ENCODE results near the gene PAQR7. TPM values are rescaled to one million over a fixed set of nuclear protein-coding genes. Genes with fewer than 3 reads are reported as not detected.

Gene PAQR7
- total RNA-seq, 2 experiments from 2014 or later, result 1.1 to 1.5 TPM

DNA sequence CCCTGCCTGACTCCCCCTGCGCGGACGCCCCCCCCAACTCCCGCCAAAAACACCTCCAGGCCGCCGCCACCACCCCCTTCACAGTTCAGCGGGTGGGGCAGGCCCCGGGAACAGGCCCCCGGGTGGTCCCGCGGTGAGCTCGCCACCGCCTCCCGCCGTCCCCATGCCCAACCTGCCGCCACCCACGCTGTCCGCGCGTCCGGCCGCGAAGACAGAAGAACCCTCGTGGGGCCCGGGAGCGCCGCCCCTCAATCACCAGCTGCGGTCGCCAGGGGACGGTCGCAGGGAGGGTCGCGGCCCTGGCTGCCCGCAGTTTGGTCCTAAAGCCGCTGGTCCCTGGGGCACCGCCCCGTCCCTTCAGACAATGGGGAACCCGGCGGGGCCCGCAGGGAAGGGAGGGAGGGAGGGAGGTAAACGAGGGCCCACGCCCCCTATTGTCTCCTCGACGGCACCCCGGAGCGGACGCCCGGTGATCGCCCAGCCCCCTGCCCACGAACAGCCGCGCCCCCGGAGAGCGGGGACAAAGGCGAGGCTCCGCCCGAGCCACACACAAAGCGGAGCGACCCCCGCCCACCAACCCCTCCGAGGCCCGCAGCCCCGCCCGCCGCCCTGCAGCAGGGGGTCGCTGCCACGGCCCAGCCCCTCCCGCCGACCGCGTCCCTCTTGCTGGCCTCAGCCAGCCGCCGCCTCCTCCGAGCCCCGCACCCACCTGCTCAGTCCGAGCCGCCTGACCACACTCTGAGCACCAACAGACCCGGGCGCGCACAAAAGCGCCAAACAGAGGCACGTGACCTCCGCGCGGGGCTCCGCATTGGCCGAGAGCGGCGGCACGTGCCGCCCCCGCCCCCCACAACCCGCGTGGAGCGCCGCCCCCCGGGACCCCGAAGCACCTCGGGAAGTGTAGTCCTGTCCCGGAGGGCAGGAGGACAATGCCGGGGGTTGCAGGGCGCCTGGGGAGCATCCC, 30.5 kb upstream of the PAQR7 start, which contains the start of gene STMN1:
Gene STMN1 (minus strand): TSS at position 740 of the 964 bp plus-strand sequence. CDS start 1,743 bp downstream, outside the sequence.
- peaks cover 22% of the 10 kb centered on the region for H3K4me1 ChIP-seq (ENCODE audit: insufficient read depth, low read length)
- H3K4me1 Mint-ChIP-seq (ENCODE audit: low read depth), result peaks cover 23% of the 10 kb centered on the region
- TF ChIP-seq, protein P1, sequence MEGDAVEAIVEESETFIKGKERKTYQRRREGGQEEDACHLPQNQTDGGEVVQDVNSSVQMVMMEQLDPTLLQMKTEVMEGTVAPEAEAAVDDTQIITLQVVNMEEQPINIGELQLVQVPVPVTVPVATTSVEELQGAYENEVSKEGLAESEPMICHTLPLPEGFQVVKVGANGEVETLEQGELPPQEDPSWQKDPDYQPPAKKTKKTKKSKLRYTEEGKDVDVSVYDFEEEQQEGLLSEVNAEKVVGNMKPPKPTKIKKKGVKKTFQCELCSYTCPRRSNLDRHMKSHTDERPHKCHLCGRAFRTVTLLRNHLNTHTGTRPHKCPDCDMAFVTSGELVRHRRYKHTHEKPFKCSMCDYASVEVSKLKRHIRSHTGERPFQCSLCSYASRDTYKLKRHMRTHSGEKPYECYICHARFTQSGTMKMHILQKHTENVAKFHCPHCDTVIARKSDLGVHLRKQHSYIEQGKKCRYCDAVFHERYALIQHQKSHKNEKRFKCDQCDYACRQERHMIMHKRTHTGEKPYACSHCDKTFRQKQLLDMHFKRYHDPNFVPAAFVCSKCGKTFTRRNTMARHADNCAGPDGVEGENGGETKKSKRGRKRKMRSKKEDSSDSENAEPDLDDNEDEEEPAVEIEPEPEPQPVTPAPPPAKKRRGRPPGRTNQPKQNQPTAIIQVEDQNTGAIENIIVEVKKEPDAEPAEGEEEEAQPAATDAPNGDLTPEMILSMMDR (IDR thresholded peaks at IDR 0.05), result no peak
- peak; percentile 81 to 94 (median 88) for DNase-seq
- no peaks in the 10 kb centered on the region for H3K9me3 Mint-ChIP-seq
- peak; percentile 75 for ATAC-seq (ENCODE audit: poor library complexity)
- peaks cover 5% of the 10 kb centered on the region for H3K36me3 ChIP-seq (ENCODE audit: insufficient read depth, low read length)
- peak within 1 kb of the TSS; percentile 97 for H3K27ac Mint-ChIP-seq
- no peaks in the 10 kb centered on the region for H3K27me3 Mint-ChIP-seq
- no peaks in the 10 kb centered on the region for H3K27me3 ChIP-seq (ENCODE audit: control insufficient read depth in 1 of 2, insufficient read depth in 2 of 2, low read length in 2 of 2)
- POLR2A ChIA-PET, result interaction anchor here (0.7 to 7.1 kb wide), 16 partner anchors 8 to 674 kb away, joined by 3 to 63 read pairs (median 5); partner anchors contain the start of genes MTFR1L, PAFAH2 and SYF2
- no peaks in the 10 kb centered on the region for H3K9me3 ChIP-seq (ENCODE audit: control insufficient read depth in 1 of 2, insufficient read depth in 1 of 2, low read length in 2 of 2)
- H3K4me3 Mint-ChIP-seq, result peak within 1 kb of the TSS; percentile 98
- H3K27ac ChIP-seq (ENCODE audit: low read depth in 1 of 2, low read length in 2 of 2), result peak within 1 kb of the TSS; percentile 64 to 65
- CTCF ChIA-PET, result interaction anchor here (1.0 to 3.3 kb wide), 3 partner anchors 11 to 93 kb away, joined by 3 to 36 read pairs (median 6); partner anchors contain the start of gene PAFAH2
- H3K4me3 ChIP-seq (ENCODE audit: low read length), result peak within 1 kb of the TSS; percentile 72
- intact Hi-C loops (cut with DNase I, micrococcal nuclease), result loop anchor here (1.0 to 5.0 kb wide), 6 partner anchors 11 to 881 kb away; partner anchors contain the start of genes PAFAH2 (in 2 of the 2), AUNIP (in 1 of the 2), PDIK1L (in 1 of the 2) and PIGV (in 1 of the 2)
- H3K36me3 Mint-ChIP-seq (ENCODE audit: low read depth), result peaks cover 32% of the 10 kb centered on the region

DNA sequence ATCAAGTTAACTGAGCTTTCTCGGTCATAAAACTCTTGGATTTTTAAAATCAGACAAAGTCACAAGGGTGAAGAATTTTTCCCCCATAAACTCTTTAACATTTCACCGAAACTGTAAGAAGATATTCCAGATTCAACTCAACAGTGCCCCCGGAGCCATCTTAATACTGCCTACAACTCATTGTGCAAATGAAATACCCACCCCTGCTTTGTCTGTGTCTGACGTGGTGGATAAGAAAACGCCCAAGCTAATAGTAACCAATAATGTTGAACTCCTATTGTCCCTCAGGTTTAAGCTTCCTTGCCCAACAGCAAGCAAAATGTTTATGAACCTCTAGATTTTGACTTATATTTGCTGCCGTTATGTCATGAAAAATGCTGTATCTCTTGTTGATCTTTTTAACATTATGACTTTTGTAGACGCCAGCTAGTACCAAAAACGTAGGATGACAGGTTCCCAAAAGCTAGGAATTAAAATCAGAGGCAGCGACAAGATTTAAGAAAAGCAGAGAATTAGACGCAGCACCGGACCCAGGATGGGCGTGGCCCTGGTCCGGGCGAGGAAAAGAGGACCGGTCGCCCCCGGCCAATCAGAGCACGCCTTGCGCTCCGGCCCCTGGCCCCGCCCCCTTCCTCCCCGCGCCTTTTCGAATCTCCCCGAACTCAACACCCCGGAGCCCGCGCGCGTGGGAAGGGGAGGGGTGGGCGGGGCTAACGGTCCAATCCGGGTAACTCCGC, 29.6 kb upstream of the PAQR7 start:
- peaks cover 40% of the 10 kb centered on the region for H3K36me3 Mint-ChIP-seq (ENCODE audit: low read depth)
- H3K4me1 ChIP-seq (ENCODE audit: insufficient read depth, low read length), result peaks cover 22% of the 10 kb centered on the region
- ATAC-seq (ENCODE audit: poor library complexity) (peak; percentile 64), DNase-seq (peak; percentile 79 to 97 (median 89))
- peak overlapping the region; percentile 98 for H3K4me3 Mint-ChIP-seq
- H3K27me3 ChIP-seq (ENCODE audit: control insufficient read depth in 1 of 2, insufficient read depth in 2 of 2, low read length in 2 of 2), result no peaks in the 10 kb centered on the region
- no peaks in the 10 kb centered on the region for H3K27me3 Mint-ChIP-seq
- H3K4me3 ChIP-seq (ENCODE audit: low read length), result peak overlapping the region; percentile 72
- H3K27ac ChIP-seq (ENCODE audit: low read depth in 1 of 2, low read length in 2 of 2), result peak overlapping the region; percentile 27 to 65
- POLR2A ChIA-PET, result interaction anchor here (0.6 to 7.1 kb wide), 19 partner anchors 9 to 673 kb away, joined by 3 to 63 read pairs (median 4); partner anchors contain the start of genes MTFR1L, PAFAH2, PAQR7 and SYF2
- CTCF ChIA-PET, result interaction anchor here (1.0 to 3.3 kb wide), 3 partner anchors 10 to 94 kb away, joined by 3 to 36 read pairs (median 6); partner anchors contain the start of gene PAFAH2
- intact Hi-C loops (cut with DNase I, micrococcal nuclease), result loop anchor here (1.0 to 5.0 kb wide), 5 partner anchors 10 to 882 kb away; partner anchors contain the start of genes AUNIP (in 1 of the 2), PAFAH2 (in 1 of the 2), PDIK1L (in 1 of the 2) and PIGV (in 1 of the 2)
- H3K9me3 Mint-ChIP-seq, result no peaks in the 10 kb centered on the region
- H3K9me3 ChIP-seq (ENCODE audit: control insufficient read depth in 1 of 2, insufficient read depth in 1 of 2, low read length in 2 of 2), result no peaks in the 10 kb centered on the region
- H3K4me1 Mint-ChIP-seq (ENCODE audit: low read depth), result peaks cover 27% of the 10 kb centered on the region
- peak overlapping the region; percentile 97 for H3K27ac Mint-ChIP-seq
- TF ChIP-seq, protein P1 (IDR thresholded peaks at IDR 0.05), result peak; percentile 18
- H3K36me3 ChIP-seq (ENCODE audit: insufficient read depth, low read length), result peaks cover 9% of the 10 kb centered on the region

Data from CD4-positive, alpha-beta T cell (primary cell).